NCI-H82 (cell line): ENCODE measurements around the gene SLC7A6.
A peak's percentile ranks its signal among the peaks of the same experiment; 100 is the strongest.
"Not testable (repeated sequence)": the region's sequence is repeated elsewhere in the genome, so short reads cannot be mapped to it uniquely, and the experiment has no call there.

Experiments
- DNase-seq: peaks from one replicate; lab custom pipeline; 2025; lab: John Stamatoyannopoulos, UW

SLC7A6 gene

DNA sequence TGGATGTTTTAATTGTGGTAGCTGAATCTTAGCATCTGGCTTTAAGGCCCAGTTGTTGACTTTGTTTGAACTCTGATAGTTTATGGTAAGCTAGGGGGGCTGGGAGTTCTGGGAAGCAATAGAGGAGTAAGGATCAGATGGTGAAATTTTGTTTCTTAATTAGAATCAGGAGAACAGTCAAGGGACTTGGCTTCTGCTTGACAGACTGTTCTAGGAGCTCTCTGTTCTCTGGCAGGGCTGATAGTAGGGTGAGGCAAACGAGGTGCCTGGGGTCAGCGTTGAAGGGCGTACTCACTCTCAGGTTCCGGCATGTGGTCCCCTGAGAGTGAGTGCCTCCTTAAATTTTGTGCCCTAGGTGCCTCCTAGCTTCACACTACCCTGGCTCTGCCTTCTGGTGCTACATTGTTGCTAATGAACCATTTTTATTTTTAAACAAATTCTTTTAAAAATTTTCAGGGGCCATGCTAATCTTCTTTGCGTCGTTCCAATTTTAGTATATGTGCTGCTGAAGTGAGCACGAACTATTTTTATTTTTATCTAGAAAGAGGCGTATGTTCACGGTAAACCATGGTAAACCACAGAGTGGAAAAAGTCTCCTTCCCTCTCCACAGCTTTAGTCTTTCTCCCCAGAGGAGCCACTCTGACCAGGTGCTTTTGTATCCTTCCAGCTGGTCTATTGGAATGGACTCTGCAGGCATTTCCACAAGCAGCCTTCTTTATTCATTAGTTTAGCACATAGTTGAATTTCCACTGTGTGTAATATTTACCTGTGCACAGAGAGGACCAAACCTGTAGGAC is 19.7 kb downstream of the SLC7A6 start:
- DNase-seq, result no peak

- no peak for DNase-seq
These were observed 20.5 kb downstream of the SLC7A6 start for GRCh38 chr16:68284847-68285246.

DNA sequence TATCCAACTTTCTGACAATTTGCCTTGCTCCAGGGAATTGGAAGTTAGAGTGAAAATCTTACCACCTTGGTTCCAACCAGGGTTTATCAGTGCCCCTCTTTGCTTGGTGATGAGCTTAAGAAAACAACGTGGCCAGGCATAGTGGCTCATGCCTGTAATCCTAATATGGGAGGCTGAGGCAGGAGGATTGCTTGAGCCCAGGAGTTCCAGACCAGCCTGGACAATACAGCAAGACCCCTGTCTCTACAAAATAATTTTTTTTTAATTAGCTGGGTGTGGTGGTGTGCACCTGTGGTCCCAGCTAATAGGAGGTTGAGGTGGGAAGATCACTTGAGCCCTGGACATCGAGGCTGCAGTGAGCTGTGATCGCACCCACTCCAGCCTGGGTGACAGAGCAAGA is 21.4 kb downstream of the SLC7A6 start:
- no peak for DNase-seq

DNA sequence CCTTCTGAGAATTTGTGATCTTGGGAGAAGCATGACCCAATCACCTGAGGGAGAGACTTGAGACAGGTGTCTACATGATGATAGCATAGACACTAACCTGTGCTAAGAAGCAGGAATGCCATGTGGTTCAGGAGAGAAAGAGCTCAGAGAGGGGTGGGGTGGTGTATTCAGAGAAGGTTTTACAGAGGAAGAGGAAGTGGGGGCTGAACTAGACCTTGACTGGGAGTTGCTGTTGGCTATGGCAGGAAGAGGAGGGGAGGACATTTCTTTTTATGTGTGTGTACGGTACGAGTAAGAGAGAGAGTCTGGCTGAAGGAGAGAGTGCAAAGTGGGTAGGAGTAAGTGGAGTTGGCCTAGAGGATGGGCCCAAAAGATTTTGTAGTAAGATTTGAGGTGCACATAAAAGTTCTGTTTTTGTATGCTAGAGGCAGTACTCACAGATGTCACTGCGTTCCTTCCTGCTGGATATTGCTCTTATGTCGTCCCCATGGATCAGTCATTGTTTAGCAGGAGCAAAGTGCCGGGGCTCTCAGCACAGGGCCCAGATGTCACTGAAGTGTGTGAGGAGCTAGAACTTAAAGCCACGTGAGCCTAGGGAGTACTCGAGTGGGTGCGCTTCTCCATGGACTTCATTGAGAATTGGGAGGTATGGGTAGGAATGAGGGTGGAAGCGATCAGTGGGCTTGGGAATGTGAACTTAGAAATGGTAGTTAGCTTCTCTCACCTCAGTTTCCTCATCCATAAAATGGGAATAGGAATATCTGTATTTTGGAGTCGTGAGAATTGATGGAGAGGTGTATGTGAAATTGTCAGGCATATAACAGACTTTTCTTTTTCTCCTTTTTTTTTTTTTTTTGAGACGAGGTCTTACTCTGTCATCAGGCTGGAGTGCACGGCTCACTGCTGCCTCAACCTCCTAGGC is 22.1 kb downstream of the SLC7A6 start:
- DNase-seq, result no peak

GRCh38 chr16:68287276-68288251 is 23.2 kb downstream of the SLC7A6 start:
- no peak for DNase-seq

- no peak for DNase-seq
These were observed 23.9 kb downstream of the SLC7A6 start for GRCh38 chr16:68288252-68288650.

DNA sequence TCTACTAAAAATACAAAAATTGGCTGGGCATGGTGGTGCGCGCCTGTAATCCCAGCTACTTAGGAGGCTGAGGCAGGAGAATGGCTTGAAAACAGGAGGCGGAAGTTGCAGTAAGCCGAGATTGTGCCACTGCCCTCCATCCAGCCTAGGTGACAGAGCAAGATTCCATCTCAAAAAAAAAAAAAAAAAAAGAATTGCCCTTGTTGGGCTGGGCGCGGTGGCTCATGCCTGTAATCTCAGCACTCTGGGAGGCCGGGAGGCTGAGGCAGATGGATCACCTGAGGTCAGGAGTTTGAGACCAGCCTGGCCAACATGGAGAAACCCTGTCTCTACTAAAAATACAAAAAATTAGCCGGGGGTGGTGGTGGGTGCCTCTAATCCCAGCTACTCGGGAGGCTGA is 24.5 kb downstream of the SLC7A6 start:
- not testable (repeated sequence) for DNase-seq

- no peak for DNase-seq
These were observed 24.9 kb downstream of the SLC7A6 start for GRCh38 chr16:68289202-68289601.

DNA sequence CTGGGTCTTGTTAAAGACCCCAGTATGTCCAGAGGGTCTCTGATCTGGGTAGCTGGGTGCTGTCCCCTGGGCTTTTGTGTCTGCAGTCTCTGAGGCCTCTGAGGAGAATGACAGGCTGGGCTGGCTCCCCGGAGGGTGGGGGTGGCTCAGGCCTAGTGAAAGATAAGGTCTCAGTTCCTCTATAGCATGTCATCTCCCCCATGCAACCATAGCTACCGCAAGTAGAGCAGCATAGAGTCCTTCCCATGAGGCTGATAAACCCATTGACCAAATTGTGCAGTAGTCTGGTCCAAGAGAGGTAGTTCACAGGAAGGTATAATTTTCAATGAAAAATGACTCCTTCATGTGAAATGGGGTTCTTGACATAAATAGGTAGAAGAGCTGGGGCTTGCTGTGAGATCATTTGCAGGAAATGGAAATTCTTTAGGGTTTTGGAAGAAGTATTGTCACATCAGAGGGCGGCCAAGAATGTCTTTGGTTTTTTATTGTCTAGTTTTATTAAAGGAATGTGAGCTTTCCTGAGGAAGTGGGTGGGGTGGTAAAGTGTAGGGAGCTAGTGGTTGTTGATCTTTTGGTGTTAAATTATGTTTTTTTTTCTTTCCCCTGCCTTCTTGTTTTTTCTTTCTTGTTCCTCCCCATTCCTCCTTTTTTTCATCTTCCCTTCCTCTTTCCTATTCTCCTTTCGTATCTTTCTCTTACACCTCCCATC is 25.4 kb downstream of the SLC7A6 start:
- DNase-seq, result no peak

GRCh38 chr16:68290450-68290849 is 26.1 kb downstream of the SLC7A6 start:
- DNase-seq, result no peak

DNA sequence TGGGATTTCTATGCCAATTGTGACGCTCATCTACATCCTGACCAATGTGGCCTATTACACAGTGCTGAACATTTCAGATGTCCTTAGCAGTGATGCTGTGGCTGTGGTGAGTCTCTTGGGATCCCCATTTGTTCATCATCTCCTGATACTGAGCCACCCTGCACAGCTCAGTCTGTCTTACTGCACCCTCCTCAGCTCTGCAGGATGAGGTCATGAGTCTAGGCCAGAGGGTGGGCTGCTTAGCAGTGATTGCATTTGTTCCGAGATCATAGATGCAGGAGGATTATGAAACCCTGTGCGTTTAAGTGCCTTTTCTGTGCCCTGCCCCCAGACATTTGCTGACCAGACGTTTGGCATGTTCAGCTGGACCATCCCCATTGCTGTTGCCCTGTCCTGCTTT is 26.9 kb downstream of the SLC7A6 start:
- no peak for DNase-seq

GRCh38 chr16:68292425-68292824 is 28.1 kb downstream of the SLC7A6 start:
- DNase-seq, result no peak

DNA sequence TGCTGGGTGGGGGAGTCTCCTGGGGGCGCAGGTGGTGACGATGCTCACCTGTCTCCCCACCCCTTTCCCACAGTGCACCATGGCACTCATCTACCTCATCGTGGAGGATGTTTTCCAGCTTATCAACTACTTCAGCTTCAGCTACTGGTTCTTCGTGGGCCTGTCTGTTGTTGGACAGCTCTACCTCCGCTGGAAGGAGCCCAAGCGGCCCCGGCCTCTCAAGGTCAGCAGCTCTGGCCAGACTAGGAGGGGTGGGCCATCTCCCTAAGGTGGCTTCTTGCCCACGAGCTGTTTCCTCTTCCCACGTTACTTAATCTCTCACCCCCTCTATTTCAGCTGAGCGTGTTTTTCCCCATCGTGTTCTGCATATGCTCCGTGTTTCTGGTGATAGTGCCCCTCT is 32.0 kb downstream of the SLC7A6 start:
- DNase-seq, result no peak

DNA sequence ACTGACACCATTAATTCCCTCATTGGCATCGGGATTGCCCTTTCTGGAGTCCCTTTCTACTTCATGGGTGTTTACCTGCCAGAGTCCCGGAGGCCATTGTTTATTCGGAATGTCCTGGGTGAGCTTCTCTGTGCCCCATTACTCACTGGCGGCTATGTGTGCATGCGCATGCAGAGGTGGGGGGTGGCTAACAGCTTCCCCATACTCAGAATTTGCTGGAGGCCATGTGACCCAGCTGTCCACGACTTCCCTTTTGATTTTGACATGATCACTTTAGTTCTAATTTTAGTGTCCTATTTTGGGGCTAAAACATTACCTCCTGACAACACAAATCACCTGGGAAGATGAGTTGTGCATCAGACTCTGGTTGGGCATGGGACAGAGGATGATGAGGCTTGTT is 32.4 kb downstream of the SLC7A6 start:
- no peak for DNase-seq

DNA sequence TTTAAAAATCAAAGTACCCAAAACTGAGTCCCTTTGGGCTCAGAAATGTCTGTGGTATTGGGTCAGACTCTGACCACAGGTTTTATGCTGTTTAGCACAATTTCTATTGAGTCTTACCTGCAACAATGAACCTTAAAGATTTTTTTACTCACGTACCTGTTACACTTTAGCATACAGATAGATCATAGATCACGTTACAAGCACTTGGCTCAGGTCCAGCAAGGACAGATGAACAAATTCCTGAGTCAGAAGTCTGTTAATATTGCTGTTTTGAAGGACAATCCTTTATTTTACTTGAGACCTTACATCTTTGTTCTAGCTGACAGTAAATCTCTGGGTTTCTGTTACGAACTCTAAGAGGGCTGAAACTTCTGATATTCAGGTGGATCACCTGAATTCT is 33.6 kb downstream of the SLC7A6 start:
- DNase-seq, result peak; percentile 30

GRCh38 chr16:68298312-68298711 is 34.0 kb downstream of the SLC7A6 start:
- DNase-seq, result no peak

DNA sequence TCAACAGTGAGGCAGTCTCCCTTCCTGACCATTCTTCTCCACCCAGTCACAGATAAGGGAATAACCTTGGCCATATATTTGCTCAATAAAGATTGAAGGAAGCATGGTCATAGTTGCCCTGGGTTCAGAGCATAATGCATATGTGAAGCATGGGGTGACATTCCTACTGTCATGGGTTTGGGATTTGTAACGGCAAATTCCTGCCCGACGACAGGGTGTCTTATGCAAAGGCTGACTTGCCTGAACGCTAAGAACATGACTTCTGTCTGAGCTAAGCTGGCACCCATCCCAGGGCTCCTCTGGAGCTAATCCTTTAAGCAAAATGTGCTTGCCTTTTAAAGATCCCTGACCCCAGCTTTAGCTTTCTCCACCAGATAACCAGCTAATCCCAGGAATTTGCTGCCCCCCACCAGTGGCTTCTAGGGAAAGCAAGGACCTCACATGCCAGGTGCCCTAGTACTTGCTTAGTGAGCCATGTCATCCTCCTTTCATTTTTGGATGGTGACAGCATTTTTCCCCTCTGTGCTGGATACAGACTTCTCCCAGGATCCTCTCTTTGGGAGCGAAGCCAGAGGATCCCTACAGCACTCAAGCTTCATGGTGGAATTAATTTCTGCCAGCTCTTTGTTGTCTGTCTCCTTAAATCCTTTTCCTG is 34.7 kb downstream of the SLC7A6 start:
- peak; percentile 98 for DNase-seq

- DNase-seq, result peak; percentile 74
These were observed 35.5 kb downstream of the SLC7A6 start for GRCh38 chr16:68299571-68300453.

DNA sequence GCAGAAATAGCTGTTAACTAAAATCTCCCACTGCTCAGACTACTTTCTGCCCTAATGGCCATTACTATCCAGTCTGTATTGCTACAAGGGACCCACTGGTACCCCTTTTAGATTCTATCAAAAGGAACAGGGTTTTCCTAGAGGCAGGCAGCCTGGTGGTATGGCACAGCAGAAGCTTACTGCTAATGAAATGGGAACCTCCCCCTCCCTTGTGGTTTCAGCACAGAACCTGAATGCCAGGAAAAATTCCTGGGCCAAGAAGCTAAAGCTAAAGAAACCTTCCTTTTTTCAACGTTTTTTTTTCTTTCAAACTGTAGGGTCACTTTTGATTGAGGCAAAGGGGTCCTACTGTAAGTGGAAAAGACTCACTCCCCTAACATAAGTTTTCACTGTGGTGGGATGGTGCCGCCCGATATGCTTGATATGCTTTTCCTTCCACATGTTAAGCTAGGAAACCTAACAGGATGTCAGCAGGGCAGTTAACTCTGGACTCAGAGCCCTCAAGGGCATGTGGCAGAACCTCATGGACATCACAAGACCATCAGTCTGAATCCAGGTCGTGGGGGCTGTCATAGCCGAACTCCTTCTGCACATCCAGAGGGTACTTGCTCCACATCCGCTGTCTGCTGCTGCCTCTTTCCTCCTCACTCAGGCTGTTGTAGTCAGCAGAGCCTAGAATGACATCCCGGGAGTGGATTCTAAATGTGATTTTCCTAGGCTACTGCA is 36.6 kb downstream of the SLC7A6 start:
- peak; percentile 28 for DNase-seq
